ENCODE results near the gene SULF2. TPM values are rescaled to one million over a fixed set of nuclear protein-coding genes. Genes with fewer than 3 reads are reported as not detected.

Gene SULF2
- total and polyA plus RNA-seq, 2 of the 13 experiments (the other 11 are each of a cell fraction or from before 2014, with no cell fraction given) = 7.2 to 50.9 TPM

DNA sequence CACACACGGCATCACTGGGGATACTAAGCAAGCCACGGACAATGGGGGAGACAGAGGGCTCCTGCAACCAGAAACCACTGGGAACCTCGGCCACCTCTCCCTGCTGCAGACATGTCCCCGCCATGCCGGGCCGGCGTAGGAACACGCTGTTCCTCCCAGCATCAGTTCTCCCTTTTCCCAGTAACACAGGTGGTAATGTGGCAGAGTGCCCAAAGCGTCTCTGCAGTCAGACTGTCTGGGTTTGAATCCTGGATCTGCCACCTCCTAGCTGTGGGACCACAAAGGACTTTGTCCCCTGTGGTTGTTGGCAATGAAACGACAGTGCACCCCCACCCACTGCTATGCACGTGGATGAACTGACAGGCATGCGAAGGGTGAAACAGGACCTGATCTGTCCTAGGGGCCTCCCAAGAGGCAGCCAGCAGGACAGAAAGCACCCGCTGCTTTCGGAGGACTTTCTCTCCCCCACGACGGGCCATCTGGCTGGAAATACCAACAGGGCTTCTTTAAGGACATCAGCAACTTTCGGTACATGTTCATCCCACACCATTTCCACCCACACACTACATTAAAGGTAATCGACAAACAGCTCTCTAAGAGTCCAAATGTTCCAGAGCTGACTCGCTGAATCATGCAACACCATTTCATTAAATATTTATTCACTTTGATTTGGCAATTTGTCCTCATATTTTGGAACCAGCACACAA is 74.1 kb downstream of the SULF2 start (continued):
- TF ChIP-seq NFATC3 (CRISPR knock-in tag; IDR thresholded peaks at IDR 0.05) = no peak
- no peak for TF ChIP-seq ZSCAN12 (CRISPR knock-in tag; IDR thresholded peaks at IDR 0.05)
- TF ChIP-seq SMC3 (IDR thresholded peaks at IDR 0.05; ENCODE audit: low read length) = peak; percentile 47
- no peak; the same call in none of the 2 replicates for TF ChIP-seq BATF2 (CRISPR knock-in tag; IDR thresholded peaks at IDR 0.05)
- TF ChIP-seq, protein P1, sequence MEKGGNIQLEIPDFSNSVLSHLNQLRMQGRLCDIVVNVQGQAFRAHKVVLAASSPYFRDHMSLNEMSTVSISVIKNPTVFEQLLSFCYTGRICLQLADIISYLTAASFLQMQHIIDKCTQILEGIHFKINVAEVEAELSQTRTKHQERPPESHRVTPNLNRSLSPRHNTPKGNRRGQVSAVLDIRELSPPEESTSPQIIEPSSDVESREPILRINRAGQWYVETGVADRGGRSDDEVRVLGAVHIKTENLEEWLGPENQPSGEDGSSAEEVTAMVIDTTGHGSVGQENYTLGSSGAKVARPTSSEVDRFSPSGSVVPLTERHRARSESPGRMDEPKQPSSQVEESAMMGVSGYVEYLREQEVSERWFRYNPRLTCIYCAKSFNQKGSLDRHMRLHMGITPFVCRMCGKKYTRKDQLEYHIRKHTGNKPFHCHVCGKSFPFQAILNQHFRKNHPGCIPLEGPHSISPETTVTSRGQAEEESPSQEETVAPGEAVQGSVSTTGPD (CRISPR knock-in tag; IDR thresholded peaks at IDR 0.05) = no peak
- TF ChIP-seq RAD21 (CRISPR knock-in tag; IDR thresholded peaks at IDR 0.05) = peak; percentile 71
- no peak for TF ChIP-seq SCMH1 (CRISPR knock-in tag; IDR thresholded peaks at IDR 0.05; ENCODE audit: borderline replicate concordance)
- TF ChIP-seq, protein P2, sequence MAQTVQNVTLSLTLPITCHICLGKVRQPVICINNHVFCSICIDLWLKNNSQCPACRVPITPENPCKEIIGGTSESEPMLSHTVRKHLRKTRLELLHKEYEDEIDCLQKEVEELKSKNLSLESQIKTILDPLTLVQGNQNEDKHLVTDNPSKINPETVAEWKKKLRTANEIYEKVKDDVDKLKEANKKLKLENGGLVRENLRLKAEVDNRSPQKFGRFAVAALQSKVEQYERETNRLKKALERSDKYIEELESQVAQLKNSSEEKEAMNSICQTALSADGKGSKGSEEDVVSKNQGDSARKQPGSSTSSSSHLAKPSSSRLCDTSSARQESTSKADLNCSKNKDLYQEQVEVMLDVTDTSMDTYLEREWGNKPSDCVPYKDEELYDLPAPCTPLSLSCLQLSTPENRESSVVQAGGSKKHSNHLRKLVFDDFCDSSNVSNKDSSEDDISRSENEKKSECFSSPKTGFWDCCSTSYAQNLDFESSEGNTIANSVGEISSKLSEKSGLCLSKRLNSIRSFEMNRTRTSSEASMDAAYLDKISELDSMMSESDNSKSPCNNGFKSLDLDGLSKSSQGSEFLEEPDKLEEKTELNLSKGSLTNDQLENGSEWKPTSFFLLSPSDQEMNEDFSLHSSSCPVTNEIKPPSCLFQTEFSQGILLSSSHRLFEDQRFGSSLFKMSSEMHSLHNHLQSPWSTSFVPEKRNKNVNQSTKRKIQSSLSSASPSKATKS (CRISPR knock-in tag; IDR thresholded peaks at IDR 0.05) = no peak; the same call in 1 of the 2 replicates
- TF ChIP-seq ZFX (CRISPR knock-in tag; IDR thresholded peaks at IDR 0.05; ENCODE audit: low read depth) = peak; percentile 67
- TF ChIP-seq MBD4 (IDR thresholded peaks at IDR 0.05; ENCODE audit: borderline replicate concordance, low read length) = no peak
- TF ChIP-seq HNRNPK (IDR thresholded peaks at IDR 0.05; ENCODE audit: low read depth, low read length, poor library complexity, severe bottlenecking) = no peak
- no peak; the same call in 1 of the 2 replicates for TF ChIP-seq GMEB1 (CRISPR knock-in tag; IDR thresholded peaks at IDR 0.05; ENCODE audit: borderline replicate concordance)
- peak; percentile 4 for TF ChIP-seq ZFP36 (IDR thresholded peaks at IDR 0.05; ENCODE audit: borderline replicate concordance, low read depth, low read length, partially characterized antibody)
- peak; percentile 87 for TF ChIP-seq SIX1 (CRISPR knock-in tag; IDR thresholded peaks at IDR 0.05; ENCODE audit: borderline replicate concordance)
- TF ChIP-seq, protein P3, sequence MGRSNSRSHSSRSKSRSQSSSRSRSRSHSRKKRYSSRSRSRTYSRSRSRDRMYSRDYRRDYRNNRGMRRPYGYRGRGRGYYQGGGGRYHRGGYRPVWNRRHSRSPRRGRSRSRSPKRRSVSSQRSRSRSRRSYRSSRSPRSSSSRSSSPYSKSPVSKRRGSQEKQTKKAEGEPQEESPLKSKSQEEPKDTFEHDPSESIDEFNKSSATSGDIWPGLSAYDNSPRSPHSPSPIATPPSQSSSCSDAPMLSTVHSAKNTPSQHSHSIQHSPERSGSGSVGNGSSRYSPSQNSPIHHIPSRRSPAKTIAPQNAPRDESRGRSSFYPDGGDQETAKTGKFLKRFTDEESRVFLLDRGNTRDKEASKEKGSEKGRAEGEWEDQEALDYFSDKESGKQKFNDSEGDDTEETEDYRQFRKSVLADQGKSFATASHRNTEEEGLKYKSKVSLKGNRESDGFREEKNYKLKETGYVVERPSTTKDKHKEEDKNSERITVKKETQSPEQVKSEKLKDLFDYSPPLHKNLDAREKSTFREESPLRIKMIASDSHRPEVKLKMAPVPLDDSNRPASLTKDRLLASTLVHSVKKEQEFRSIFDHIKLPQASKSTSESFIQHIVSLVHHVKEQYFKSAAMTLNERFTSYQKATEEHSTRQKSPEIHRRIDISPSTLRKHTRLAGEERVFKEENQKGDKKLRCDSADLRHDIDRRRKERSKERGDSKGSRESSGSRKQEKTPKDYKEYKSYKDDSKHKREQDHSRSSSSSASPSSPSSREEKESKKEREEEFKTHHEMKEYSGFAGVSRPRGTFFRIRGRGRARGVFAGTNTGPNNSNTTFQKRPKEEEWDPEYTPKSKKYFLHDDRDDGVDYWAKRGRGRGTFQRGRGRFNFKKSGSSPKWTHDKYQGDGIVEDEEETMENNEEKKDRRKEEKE (IDR thresholded peaks at IDR 0.05) = no peak
- TF ChIP-seq KLF6 (CRISPR knock-in tag; IDR thresholded peaks at IDR 0.05) = no peak
- TF ChIP-seq ZBTB38 (CRISPR knock-in tag; IDR thresholded peaks at IDR 0.05) = no peak
- TF ChIP-seq CEBPG (CRISPR knock-in tag; IDR thresholded peaks at IDR 0.05) = peak; percentile 72
- TF ChIP-seq RBAK (CRISPR knock-in tag; IDR thresholded peaks at IDR 0.05) = no peak
- no peak for TF ChIP-seq BRCA1 (CRISPR knock-in tag; IDR thresholded peaks at IDR 0.05)
- peak; percentile 94; the same call in 1 of the 2 replicates for TF ChIP-seq ZSCAN21 (CRISPR knock-in tag; IDR thresholded peaks at IDR 0.05; ENCODE audit: borderline replicate concordance)

Measured in HepG2 (cell line).